Endothelial cell (in vitro differentiated cells): Measurements from ENCODE around the gene UNC13C. TPM values are rescaled to one million over a fixed set of nuclear protein-coding genes. Genes with fewer than 3 reads are reported as not detected.

Source experiments
- DNase-seq: peaks from one replicate; pipeline ENCODE4 v3.0.0; 2021; ENCODE audit warnings: low spot score
- H3K27ac Mint-ChIP-seq: one replicate; pipeline ENCODE4 v1.8.0; 2021; ENCODE audit warnings: mixed read lengths, inconsistent platforms; ENCODE audit not compliant: unreplicated experiment
- H3K27me3 Mint-ChIP-seq: one replicate; pipeline ENCODE4 v1.8.0; 2021; ENCODE audit warnings: mild to moderate bottlenecking, moderate library complexity, mixed read lengths, inconsistent platforms; ENCODE audit not compliant: unreplicated experiment
- H3K36me3 Mint-ChIP-seq: one replicate; pipeline ENCODE4 v1.8.0; 2021; ENCODE audit warnings: mild to moderate bottlenecking, low read depth, mixed read lengths, inconsistent platforms; ENCODE audit not compliant: unreplicated experiment
- H3K4me1 Mint-ChIP-seq: one replicate; pipeline ENCODE4 v1.8.0; 2021; ENCODE audit warnings: mild to moderate bottlenecking, mixed read lengths, inconsistent platforms; ENCODE audit not compliant: unreplicated experiment
- H3K4me3 Mint-ChIP-seq: one replicate; pipeline ENCODE4 v1.8.0; 2021; ENCODE audit warnings: mild to moderate bottlenecking, mixed read lengths, inconsistent platforms; ENCODE audit not compliant: unreplicated experiment
- H3K9me3 Mint-ChIP-seq: one replicate; pipeline ENCODE4 v1.8.0; 2021; ENCODE audit warnings: mixed read lengths, inconsistent platforms; ENCODE audit not compliant: unreplicated experiment
- CTCF ChIP-seq: fragments of 200-600 bp; sonication (generic); IDR thresholded peaks from one replicate; pipeline ENCODE4 v1.5.0; 2021; ENCODE audit warnings: antibody characterized with exemption; ENCODE audit not compliant: unreplicated experiment
- total RNA-seq: library from RNA; stranded (reverse); fragmentation: NEBNext Ultra II Directional; extraction: Animal tissue kit (Norgen Biotek cat#: 25700); gene quantifications from one replicate; pipeline ENCODE4 v1.2.1, GENCODE V29; 2021; ENCODE audit not compliant: unreplicated experiment

Gene UNC13C
- total RNA-seq, 1 donor from 2014 or later = 0.08 TPM

DNA sequence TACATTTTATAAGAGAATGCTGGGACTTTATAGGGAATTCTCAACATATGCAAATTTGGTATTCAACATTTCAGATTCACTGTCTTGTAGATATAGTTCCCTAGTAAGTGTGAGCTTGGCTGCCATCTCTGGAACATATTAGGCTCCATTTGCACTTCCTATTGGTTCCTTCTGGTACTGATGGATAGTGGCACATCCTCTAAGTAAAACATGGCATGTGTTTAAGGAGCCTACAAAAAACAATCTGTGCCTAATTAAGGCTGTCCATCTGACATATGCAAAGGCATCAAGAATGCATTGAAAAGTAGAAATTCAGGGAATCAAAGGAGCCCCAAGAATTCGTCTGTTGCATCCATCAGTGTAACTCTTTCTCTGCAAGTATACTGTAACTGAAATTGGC lies 344.1 kb downstream of the UNC13C start:
- no peaks in the 10 kb centered on the region for H3K36me3 Mint-ChIP-seq
- H3K27me3 Mint-ChIP-seq = peaks cover 2% of the 10 kb centered on the region
- DNase-seq = no peak
- no peaks in the 10 kb centered on the region for H3K4me1 Mint-ChIP-seq
- H3K9me3 Mint-ChIP-seq = peaks cover 6% of the 10 kb centered on the region
- no peak overlapping the region for H3K27ac Mint-ChIP-seq
- no peak for TF ChIP-seq CTCF
- H3K4me3 Mint-ChIP-seq = no peak overlapping the region

DNA sequence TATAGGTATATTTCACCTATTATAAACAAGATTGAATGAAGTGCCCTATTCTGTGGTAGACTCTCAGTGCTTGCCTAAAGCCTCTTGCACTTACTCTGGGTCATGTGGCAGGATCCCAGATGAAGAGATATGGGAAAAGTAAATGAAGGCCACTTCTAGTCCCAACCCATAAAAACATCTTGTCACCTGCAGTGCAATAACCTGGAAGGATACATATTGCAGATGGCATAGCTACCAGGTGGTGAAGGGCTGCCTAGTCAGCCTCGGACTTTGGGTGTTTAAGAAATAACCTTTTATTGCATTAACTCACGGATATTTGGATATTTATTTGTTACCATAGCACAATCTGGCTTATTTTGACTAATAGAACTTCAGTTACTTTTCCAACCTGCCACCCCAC lies 367.1 kb downstream of the UNC13C start:
- Mint-ChIP-seq H3K9me3 (peaks cover 7% of the 10 kb centered on the region), H3K27me3 (no peaks in the 10 kb centered on the region), H3K4me3 (no peak overlapping the region), H3K36me3 (no peaks in the 10 kb centered on the region), H3K27ac (no peak overlapping the region), H3K4me1 (no peaks in the 10 kb centered on the region)
- TF ChIP-seq CTCF = no peak
- no peak for DNase-seq

DNA sequence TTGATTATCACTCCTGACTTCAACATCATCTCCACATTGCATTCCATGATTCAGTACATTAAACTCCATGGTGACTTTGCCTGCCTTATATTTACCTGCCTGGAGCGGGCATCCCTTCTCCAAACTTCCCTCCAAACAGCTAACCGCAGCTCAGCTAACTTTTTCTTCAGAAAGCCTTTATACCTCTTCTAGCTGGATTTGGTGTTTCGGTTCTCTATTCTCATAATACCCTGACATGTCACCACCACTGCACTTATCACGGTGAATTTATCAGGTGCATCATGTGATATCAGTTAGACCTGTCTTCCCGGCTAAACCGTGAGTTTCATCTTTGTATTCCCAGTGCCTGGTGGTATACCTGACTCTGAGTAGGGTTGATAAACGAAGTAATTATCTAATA lies 367.6 kb downstream of the UNC13C start:
- Mint-ChIP-seq H3K36me3 (no peaks in the 10 kb centered on the region), H3K9me3 (peaks cover 7% of the 10 kb centered on the region), H3K27ac (no peak overlapping the region), H3K4me1 (no peaks in the 10 kb centered on the region), H3K4me3 (no peak overlapping the region), H3K27me3 (no peaks in the 10 kb centered on the region)
- no peak for DNase-seq
- no peak for TF ChIP-seq CTCF

DNA sequence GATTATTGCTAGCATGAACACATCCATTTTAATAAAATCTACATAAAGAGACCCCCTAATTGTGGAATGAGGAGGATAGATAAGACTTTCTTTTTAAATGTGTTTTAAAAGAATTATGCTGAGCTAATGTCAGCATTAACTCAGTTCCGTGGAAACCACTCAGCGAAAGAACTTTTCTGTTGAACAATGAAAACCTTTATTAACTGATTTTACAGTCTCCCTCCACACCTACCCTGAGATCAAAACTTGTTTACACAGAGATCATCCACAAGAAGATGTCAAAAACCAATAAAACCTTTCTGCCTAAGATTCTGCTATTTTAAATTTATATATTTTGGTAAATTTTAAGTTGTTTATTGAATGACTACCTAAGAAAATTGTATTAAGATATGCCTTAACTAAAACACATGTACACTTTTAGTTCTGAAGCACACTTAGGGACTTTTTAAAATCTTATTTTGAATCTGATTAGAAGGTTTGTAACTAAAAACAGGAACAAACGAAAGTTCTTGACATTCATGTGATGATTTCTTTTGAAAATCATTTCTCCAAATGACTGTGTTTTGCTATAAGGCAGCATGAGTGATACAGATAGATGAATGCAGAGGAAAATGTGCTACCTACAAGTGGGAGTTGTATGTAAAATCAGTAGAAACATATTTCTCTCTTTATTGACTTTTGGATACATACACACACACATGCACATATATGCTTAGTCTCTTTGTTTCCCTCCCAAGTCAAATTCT lies 369.0 kb downstream of the UNC13C start:
- H3K9me3 Mint-ChIP-seq = peaks cover 7% of the 10 kb centered on the region

More for the DNA sequence above, 369.0 kb downstream of the UNC13C start:
- no peak overlapping the region for H3K27ac Mint-ChIP-seq
- H3K36me3 Mint-ChIP-seq = no peaks in the 10 kb centered on the region
- H3K27me3 Mint-ChIP-seq = no peaks in the 10 kb centered on the region
- no peak overlapping the region for H3K4me3 Mint-ChIP-seq
- DNase-seq = no peak
- TF ChIP-seq CTCF = no peak
- no peaks in the 10 kb centered on the region for H3K4me1 Mint-ChIP-seq
